Neural cell (in vitro differentiated cells): ENCODE data around the gene SCD. TPM values are rescaled to one million over a fixed set of nuclear protein-coding genes. Genes with fewer than 3 reads are reported as not detected.

Experiments used
- H2AFZ ChIP-seq: fragments of 200-600, 300-800 bp; sonication (generic), shearing (Covaris generic); 2 replicates; pipeline ENCODE4 v1.6.0; 2014; ENCODE audit warnings: low read depth, mild to moderate bottlenecking, antibody characterized with exemption, low read length, moderate library complexity
- H3F3A ChIP-seq: fragments of 200-600 bp; shearing (Covaris generic); 2 replicates; pipeline ENCODE4 v1.6.1; 2016; ENCODE audit warnings: mild to moderate bottlenecking, moderate library complexity, mixed read lengths, antibody characterized with exemption, low read length; ENCODE audit not compliant: insufficient read depth, poor library complexity, severe bottlenecking
- H3K27ac ChIP-seq: fragments of 200-600, 300-800 bp; sonication (generic), shearing (Covaris generic); 2 replicates; pipeline ENCODE4 v1.5.1; 2014; ENCODE audit warnings: mild to moderate bottlenecking, low read length, moderate library complexity
- H3K27me3 ChIP-seq: fragments of 300-800, 200-600 bp; sonication (generic), shearing (Covaris generic); 2 replicates; pipeline ENCODE4 v1.6.0; 2014; ENCODE audit warnings: mild to moderate bottlenecking, low read depth, low read length, moderate library complexity; ENCODE audit not compliant: insufficient read depth
- H3K36me3 ChIP-seq: fragments of 300-800, 200-600 bp; sonication (generic), shearing (Covaris generic); 2 replicates; pipeline ENCODE4 v1.5.1; 2014; ENCODE audit warnings: mild to moderate bottlenecking, antibody characterized with exemption, low read length, moderate library complexity; ENCODE audit not compliant: insufficient read depth
- H3K4me2 ChIP-seq: fragments of 300-800, 200-600 bp; sonication (generic), shearing (Covaris generic); 2 replicates; pipeline ENCODE4 v1.6.0; 2014; ENCODE audit warnings: mild to moderate bottlenecking, low read length
- H3K4me3 ChIP-seq: fragments of 300-800, 200-600 bp; sonication (generic), shearing (Covaris generic); 2 replicates; pipeline ENCODE4 v1.5.1; 2014; ENCODE audit warnings: mild to moderate bottlenecking, low read length, moderate library complexity
- H3K79me2 ChIP-seq: fragments of 200-600 bp; shearing (Covaris generic); replicated peaks from 2 replicates; pipeline ENCODE4 v1.6.0; 2014; ENCODE audit warnings: mild to moderate bottlenecking, low read length, moderate library complexity; ENCODE audit not compliant: insufficient read depth
- H3K9ac ChIP-seq: fragments of 300-800, 200-600 bp; sonication (generic), shearing (Covaris generic); 2 replicates; pipeline ENCODE4 v1.6.1; 2016; ENCODE audit warnings: mild to moderate bottlenecking, low read length, mixed read lengths
- H3K9me2 ChIP-seq: fragments of 200-600 bp; shearing (Covaris generic); 2 replicates; pipeline ENCODE4 v1.6.1; 2016; ENCODE audit warnings: mild to moderate bottlenecking, low read length, mixed read lengths; ENCODE audit not compliant: insufficient read depth
- H3K9me3 ChIP-seq: fragments of 200-600, 300-800 bp; sonication (generic), shearing (Covaris generic); 2 replicates; pipeline ENCODE4 v1.6.1; 2016; ENCODE audit warnings: mild to moderate bottlenecking, mixed run types, low read length, moderate library complexity, mixed read lengths
- H4K20me1 ChIP-seq: fragments of 200-600 bp; shearing (Covaris generic); 2 replicates; pipeline ENCODE4 v1.6.1; 2016; ENCODE audit warnings: mild to moderate bottlenecking, mixed run types; ENCODE audit not compliant: insufficient read depth
- EP300 ChIP-seq: fragments of 450-650 bp; conservative IDR thresholded peaks from 2 replicates; pipeline ENCODE4 v1.6.1; 2014; ENCODE audit warnings: antibody characterized with exemption, mild to moderate bottlenecking, moderate library complexity; ENCODE audit not compliant: poor library complexity, severe bottlenecking
- EZH2 ChIP-seq: fragments of 200-600, 300-800 bp; shearing (Covaris generic), sonication (generic); IDR thresholded peaks from 2 replicates; pipeline ENCODE4 v1.6.1; 2014; ENCODE audit warnings: antibody characterized with exemption, low read length, borderline replicate concordance, mild to moderate bottlenecking; ENCODE audit not compliant: insufficient read depth, poor library complexity, severe bottlenecking
- MXI1 ChIP-seq: fragments of 450-650 bp; conservative IDR thresholded peaks from 2 replicates; pipeline ENCODE4 v1.6.1; 2014; ENCODE audit warnings: antibody characterized with exemption, mild to moderate bottlenecking; ENCODE audit not compliant: poor library complexity, severe bottlenecking
- POLR2AphosphoS5 ChIP-seq: IDR thresholded peaks from 2 replicates; pipeline ENCODE4 v1.6.1; 2012
- RAD21 ChIP-seq: fragments of 450-650 bp; conservative IDR thresholded peaks from 2 replicates; pipeline ENCODE4 v1.6.1; 2014; ENCODE audit warnings: antibody characterized with exemption, mild to moderate bottlenecking, moderate library complexity
- SMC3 ChIP-seq: fragments of 450-650 bp; conservative IDR thresholded peaks from 2 replicates; pipeline ENCODE4 v1.6.1; 2014; ENCODE audit warnings: antibody characterized with exemption, mild to moderate bottlenecking, moderate library complexity; ENCODE audit not compliant: poor library complexity
- TAF1 ChIP-seq: IDR thresholded peaks from 2 replicates; pipeline ENCODE4 v1.6.1; 2012; ENCODE audit warnings: low read depth
- polyA plus RNA-seq: library from polyadenylated mRNA; depleted of rRNA; stranded (reverse); fragments of >200 nt; gene quantifications from 2 replicates; pipeline ENCODE4 v1.2.3, GENCODE V29; 2014
- TF ChIP-seq, protein P1 (sequence below): fragments of 450-650 bp; IDR thresholded peaks from 2 replicates; pipeline ENCODE4 v1.5.1; 2014; ENCODE audit warnings: antibody characterized with exemption, mild to moderate bottlenecking, moderate library complexity; ENCODE audit not compliant: poor library complexity, severe bottlenecking
- TF ChIP-seq, protein P2 (sequence below): IDR thresholded peaks from 2 replicates; pipeline ENCODE4 v1.6.1; 2012; ENCODE audit warnings: borderline replicate concordance

Gene SCD
- polyA plus RNA-seq, 1 donor from 2014 or later, result 82.9 TPM

DNA sequence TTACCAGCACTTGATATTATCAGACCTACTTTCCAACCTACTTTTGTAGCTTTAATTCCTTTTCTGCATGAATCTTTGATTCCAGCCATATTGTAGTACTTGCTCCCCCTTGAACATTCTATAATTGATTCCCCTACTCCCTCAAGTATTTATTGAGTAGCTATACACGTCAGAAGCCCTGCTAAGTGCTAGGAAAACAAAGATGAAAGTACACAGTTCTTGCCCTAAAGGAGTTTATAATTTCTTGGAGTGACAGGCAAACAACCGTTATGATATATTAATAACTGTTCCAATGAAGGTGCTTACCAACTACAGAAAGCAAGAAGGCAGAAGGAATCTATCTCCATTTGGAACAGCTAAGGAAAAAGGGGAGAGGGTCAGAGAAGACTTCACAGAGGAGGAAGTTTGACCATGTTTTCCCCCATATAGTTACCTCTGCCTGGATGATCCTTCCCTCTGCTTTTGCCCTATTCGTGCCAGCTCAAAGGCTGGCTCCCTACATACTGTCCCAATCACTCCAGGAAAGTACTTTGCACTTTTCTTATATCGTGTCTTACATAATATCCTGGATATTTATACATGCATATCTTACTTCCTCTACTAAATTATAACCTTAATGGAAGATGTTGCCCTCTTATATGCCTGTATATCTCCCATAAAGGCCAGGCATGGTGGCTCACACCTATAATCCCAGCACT, 54.7 kb downstream of the SCD start:
- Histone ChIP-seq H2AFZ (no peak overlapping the region), H3K27me3 (no peaks in the 10 kb centered on the region), H3K36me3 (no peaks in the 10 kb centered on the region), H3K9ac (no peak overlapping the region), H3K79me2 (no peaks in the 10 kb centered on the region), H3K9me2 (no peaks in the 10 kb centered on the region), H3K27ac (no peak overlapping the region), H3F3A (no peaks in the 10 kb centered on the region), H3K4me2 (no peak overlapping the region), H4K20me1 (no peaks in the 10 kb centered on the region), H3K4me3 (no peak overlapping the region), H3K9me3 (no peaks in the 10 kb centered on the region)
- no peak for TF ChIP-seq POLR2AphosphoS5
- TF ChIP-seq MXI1, result no peak
- no peak for TF ChIP-seq RAD21
- no peak for TF ChIP-seq EZH2
- TF ChIP-seq, protein P1, sequence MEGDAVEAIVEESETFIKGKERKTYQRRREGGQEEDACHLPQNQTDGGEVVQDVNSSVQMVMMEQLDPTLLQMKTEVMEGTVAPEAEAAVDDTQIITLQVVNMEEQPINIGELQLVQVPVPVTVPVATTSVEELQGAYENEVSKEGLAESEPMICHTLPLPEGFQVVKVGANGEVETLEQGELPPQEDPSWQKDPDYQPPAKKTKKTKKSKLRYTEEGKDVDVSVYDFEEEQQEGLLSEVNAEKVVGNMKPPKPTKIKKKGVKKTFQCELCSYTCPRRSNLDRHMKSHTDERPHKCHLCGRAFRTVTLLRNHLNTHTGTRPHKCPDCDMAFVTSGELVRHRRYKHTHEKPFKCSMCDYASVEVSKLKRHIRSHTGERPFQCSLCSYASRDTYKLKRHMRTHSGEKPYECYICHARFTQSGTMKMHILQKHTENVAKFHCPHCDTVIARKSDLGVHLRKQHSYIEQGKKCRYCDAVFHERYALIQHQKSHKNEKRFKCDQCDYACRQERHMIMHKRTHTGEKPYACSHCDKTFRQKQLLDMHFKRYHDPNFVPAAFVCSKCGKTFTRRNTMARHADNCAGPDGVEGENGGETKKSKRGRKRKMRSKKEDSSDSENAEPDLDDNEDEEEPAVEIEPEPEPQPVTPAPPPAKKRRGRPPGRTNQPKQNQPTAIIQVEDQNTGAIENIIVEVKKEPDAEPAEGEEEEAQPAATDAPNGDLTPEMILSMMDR, result no peak
- TF ChIP-seq TAF1, result no peak
- no peak for TF ChIP-seq EP300
- TF ChIP-seq, protein P2, sequence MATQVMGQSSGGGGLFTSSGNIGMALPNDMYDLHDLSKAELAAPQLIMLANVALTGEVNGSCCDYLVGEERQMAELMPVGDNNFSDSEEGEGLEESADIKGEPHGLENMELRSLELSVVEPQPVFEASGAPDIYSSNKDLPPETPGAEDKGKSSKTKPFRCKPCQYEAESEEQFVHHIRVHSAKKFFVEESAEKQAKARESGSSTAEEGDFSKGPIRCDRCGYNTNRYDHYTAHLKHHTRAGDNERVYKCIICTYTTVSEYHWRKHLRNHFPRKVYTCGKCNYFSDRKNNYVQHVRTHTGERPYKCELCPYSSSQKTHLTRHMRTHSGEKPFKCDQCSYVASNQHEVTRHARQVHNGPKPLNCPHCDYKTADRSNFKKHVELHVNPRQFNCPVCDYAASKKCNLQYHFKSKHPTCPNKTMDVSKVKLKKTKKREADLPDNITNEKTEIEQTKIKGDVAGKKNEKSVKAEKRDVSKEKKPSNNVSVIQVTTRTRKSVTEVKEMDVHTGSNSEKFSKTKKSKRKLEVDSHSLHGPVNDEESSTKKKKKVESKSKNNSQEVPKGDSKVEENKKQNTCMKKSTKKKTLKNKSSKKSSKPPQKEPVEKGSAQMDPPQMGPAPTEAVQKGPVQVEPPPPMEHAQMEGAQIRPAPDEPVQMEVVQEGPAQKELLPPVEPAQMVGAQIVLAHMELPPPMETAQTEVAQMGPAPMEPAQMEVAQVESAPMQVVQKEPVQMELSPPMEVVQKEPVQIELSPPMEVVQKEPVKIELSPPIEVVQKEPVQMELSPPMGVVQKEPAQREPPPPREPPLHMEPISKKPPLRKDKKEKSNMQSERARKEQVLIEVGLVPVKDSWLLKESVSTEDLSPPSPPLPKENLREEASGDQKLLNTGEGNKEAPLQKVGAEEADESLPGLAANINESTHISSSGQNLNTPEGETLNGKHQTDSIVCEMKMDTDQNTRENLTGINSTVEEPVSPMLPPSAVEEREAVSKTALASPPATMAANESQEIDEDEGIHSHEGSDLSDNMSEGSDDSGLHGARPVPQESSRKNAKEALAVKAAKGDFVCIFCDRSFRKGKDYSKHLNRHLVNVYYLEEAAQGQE, result no peak
- no peak for TF ChIP-seq SMC3

GRCh38 chr10:100403734-100404133, 56.7 kb downstream of the SCD start:
- no peak overlapping the region for H3K9ac ChIP-seq
- H3K27me3 ChIP-seq, result no peaks in the 10 kb centered on the region
- no peaks in the 10 kb centered on the region for H3F3A ChIP-seq
- H3K27ac ChIP-seq, result no peak overlapping the region
- no peak overlapping the region for H3K4me2 ChIP-seq
- no peak overlapping the region for H2AFZ ChIP-seq
- no peaks in the 10 kb centered on the region for H3K9me3 ChIP-seq
- no peaks in the 10 kb centered on the region for H3K9me2 ChIP-seq
- no peak for TF ChIP-seq EP300
- no peak for TF ChIP-seq EZH2
- TF ChIP-seq, protein P2, result no peak
- TF ChIP-seq MXI1, result no peak
- TF ChIP-seq SMC3, result no peak
- no peak for TF ChIP-seq POLR2AphosphoS5
- TF ChIP-seq TAF1, result no peak
- no peak for TF ChIP-seq RAD21
- TF ChIP-seq, protein P1, result no peak
- H3K36me3 ChIP-seq, result no peaks in the 10 kb centered on the region
- no peak overlapping the region for H3K4me3 ChIP-seq
- no peaks in the 10 kb centered on the region for H4K20me1 ChIP-seq
- no peaks in the 10 kb centered on the region for H3K79me2 ChIP-seq
